Fibroblast of lung (primary cell): Measurements from ENCODE around the gene EXOC2.

Source experiments
- CTCF ChIP-seq, 2 donors: IDR thresholded peaks in 1 of 2; conservative IDR thresholded peaks in 1 of 2; 1 replicate in 1 of 2; 2 replicates in 1 of 2; pipeline ENCODE4 v1.5.1; 2011 to 2012; ENCODE audit warnings: low read length in 2 of 2, control low read depth in 1 of 2, inconsistent platforms in 1 of 2, low read depth in 1 of 2, mild to moderate bottlenecking in 1 of 2
- EZH2 ChIP-seq: IDR thresholded peaks from 2 replicates; pipeline ENCODE4 v1.5.1; 2012; ENCODE audit warnings: low read length, control low read depth, mild to moderate bottlenecking; ENCODE audit errors: missing control alignments

DNA sequence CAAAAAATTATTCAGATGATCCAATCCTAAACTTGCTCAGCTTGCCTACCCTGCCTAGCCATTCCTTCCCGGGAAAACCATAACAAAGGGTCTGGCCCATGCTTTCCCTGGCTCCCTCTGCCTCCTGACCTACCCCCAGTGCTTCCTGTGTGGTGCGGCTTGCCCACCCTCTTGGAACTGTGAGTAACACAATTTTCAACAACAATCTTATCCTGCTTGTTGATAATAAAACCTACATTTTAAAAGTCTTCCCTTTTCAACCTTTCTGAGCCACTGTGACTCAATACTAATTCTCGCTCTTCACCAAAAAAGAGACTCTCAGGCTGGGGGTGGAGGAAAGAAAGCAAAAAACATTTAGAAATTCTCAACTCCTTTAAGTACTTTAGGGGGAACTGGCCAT, 18.0 kb downstream of the EXOC2 start:
- TF ChIP-seq CTCF (conservative IDR thresholded peaks at IDR 0.05 in 1 of 2, IDR thresholded peaks at IDR 0.05 in 1 of 2; ENCODE audit: low read depth in 1 of 2, low read length in 2 of 2) = no peak
- TF ChIP-seq EZH2 = no peak
